22Rv1 (cell line): ENCODE results near the gene CNEP1R1.

Experiments
- H3K27ac ChIP-seq: fragments of 450-650 bp; 2 replicates; pipeline ENCODE4 v1.5.1; 2017
- CTCF ChIP-seq: fragments of 450-650 bp; IDR thresholded peaks from 2 replicates; pipeline ENCODE4 v1.5.1; 2017; ENCODE audit warnings: mild to moderate bottlenecking
- ZFX ChIP-seq: fragments of 450-650 bp; IDR thresholded peaks from 2 replicates; pipeline ENCODE4 v1.6.1; 2017; ENCODE audit warnings: antibody characterized with exemption, borderline replicate concordance

CNEP1R1 gene

GRCh38 chr16:50035468-50035992, 10.5 kb downstream of the CNEP1R1 start:
- TF ChIP-seq CTCF (no peak), ZFX (no peak)
- H3K27ac ChIP-seq: peak overlapping the region; percentile 82

- TF ChIP-seq ZFX: no peak
- no peak for TF ChIP-seq CTCF
- H3K27ac ChIP-seq: peak overlapping the region; percentile 82
Measured at GRCh38 chr16:50036426-50036825, 11.4 kb downstream of the CNEP1R1 start.

GRCh38 chr16:50037662-50038220, 12.7 kb downstream of the CNEP1R1 start:
- TF ChIP-seq CTCF (no peak), ZFX (no peak)
- H3K27ac ChIP-seq: no peak overlapping the region

GRCh38 chr16:50038286-50038685, 13.3 kb downstream of the CNEP1R1 start:
- H3K27ac ChIP-seq: no peak overlapping the region
- TF ChIP-seq CTCF: no peak
- TF ChIP-seq ZFX: no peak

- TF ChIP-seq ZFX (no peak), CTCF (no peak)
- H3K27ac ChIP-seq: no peak overlapping the region
Measured at GRCh38 chr16:50038756-50039529, 13.9 kb downstream of the CNEP1R1 start.

GRCh38 chr16:50040018-50040417, 15.0 kb downstream of the CNEP1R1 start:
- no peak for TF ChIP-seq ZFX
- no peak for TF ChIP-seq CTCF
- no peak overlapping the region for H3K27ac ChIP-seq

GRCh38 chr16:50040710-50041109, 15.7 kb downstream of the CNEP1R1 start:
- no peak overlapping the region for H3K27ac ChIP-seq
- no peak for TF ChIP-seq CTCF
- no peak for TF ChIP-seq ZFX
